K562 (cell line): Measurements from ENCODE around the gene POMT1. TPM values are rescaled to one million over a fixed set of nuclear protein-coding genes. Genes with fewer than 3 reads are reported as not detected.

Experiments used
- DDX20 ChIP-seq: fragments of 450-650 bp; IDR thresholded peaks from 2 replicates; pipeline ENCODE4 v1.6.1; 2016; ENCODE audit warnings: missing genetic modification characterization, low read depth, mild to moderate bottlenecking, missing compliant biosample characterization, moderate library complexity
- FOXJ3 ChIP-seq: sonication (generic); formaldehyde crosslinking; IDR thresholded peaks from 2 replicates; pipeline ENCODE4 v1.4.0; 2020; ENCODE audit warnings: mild to moderate bottlenecking, missing genetic modification reagents
- NELFE ChIP-seq: IDR thresholded peaks from 2 replicates; pipeline ENCODE4 v1.6.1; 2011; ENCODE audit warnings: mild to moderate bottlenecking; ENCODE audit not compliant: insufficient read depth, insufficient read length
- NONO ChIP-seq, 2 experiments: fragments of 200-400 bp in 1 of 2; fragments of 450-650 bp in 1 of 2; formaldehyde crosslinking in 1 of 2; IDR thresholded peaks; 2 replicates each; pipeline ENCODE4 v1.6.1; 2017; ENCODE audit warnings: low read depth in 2 of 2, mild to moderate bottlenecking in 2 of 2, moderate library complexity in 2 of 2, low read length in 1 of 2
- NR2C2 ChIP-seq, 2 experiments: fragments of 200-800 bp in 1 of 2; sonication (Bioruptor generic) in 1 of 2; sonication (generic) in 1 of 2; formaldehyde crosslinking in 1 of 2; IDR thresholded peaks; 2 replicates each; pipeline versions ENCODE4 v1.6.1 to v1.8.0; 2016 to 2022; ENCODE audit warnings: mild to moderate bottlenecking in 1 of 2, missing compliant biosample characterization in 1 of 2, missing genetic modification characterization in 1 of 2, missing genetic modification reagents in 1 of 2
- POLR2B ChIP-seq: fragments of 450-650 bp; IDR thresholded peaks from 2 replicates; pipeline ENCODE4 v1.6.1; 2018; ENCODE audit warnings: low read depth; ENCODE audit not compliant: partially characterized antibody
- polyA plus RNA-seq, 8 experiments: library from polyadenylated mRNA; depleted of rRNA in 4 of 8; stranded (reverse) in 5 of 8; unstranded in 3 of 8; fragments of >200 nt; fragmentation: Nextera tagmentation in 2 of 8; fragmentation: Illumina TruSeq in 1 of 8; extraction: Ambion mirVana in 2 of 8; extraction: Trizol in 1 of 8; gene quantifications; 2 replicates each; pipeline versions ENCODE4 v1.2.1 to v1.2.3, GENCODE V29; 2011 to 2014; ENCODE audit warnings: inconsistent platforms in 1 of 8, missing spikeins in 1 of 8
- total RNA-seq, 7 experiments: library from RNA; depleted of rRNA in 6 of 7; stranded (reverse); fragments of >200 nt in 6 of 7; fragmentation: Illumina TruSeq in 2 of 7; extraction: Trizol in 2 of 7; gene quantifications; 2 replicates each; pipeline versions ENCODE4 v1.2.1 to v1.2.3, GENCODE V29; 2011 to 2021; ENCODE audit warnings: low replicate concordance in 1 of 7
- TF ChIP-seq, protein P1 (sequence below): fragments of 450-650 bp; IDR thresholded peaks from 2 replicates; pipeline ENCODE4 v1.6.1; 2016; ENCODE audit warnings: mild to moderate bottlenecking
- TF ChIP-seq, protein P2 (sequence below): IDR thresholded peaks from 2 replicates; pipeline ENCODE4 v1.6.1; 2012; ENCODE audit warnings: low read depth, low read length, improper control_type of control experiment, borderline replicate concordance

The POMT1 gene
- total and polyA plus RNA-seq, 9 of the 15 experiments (the other 6 are each of a cell fraction or from before 2014, with no cell fraction given): 1.8 to 23.5 (median 14.6) TPM

DNA sequence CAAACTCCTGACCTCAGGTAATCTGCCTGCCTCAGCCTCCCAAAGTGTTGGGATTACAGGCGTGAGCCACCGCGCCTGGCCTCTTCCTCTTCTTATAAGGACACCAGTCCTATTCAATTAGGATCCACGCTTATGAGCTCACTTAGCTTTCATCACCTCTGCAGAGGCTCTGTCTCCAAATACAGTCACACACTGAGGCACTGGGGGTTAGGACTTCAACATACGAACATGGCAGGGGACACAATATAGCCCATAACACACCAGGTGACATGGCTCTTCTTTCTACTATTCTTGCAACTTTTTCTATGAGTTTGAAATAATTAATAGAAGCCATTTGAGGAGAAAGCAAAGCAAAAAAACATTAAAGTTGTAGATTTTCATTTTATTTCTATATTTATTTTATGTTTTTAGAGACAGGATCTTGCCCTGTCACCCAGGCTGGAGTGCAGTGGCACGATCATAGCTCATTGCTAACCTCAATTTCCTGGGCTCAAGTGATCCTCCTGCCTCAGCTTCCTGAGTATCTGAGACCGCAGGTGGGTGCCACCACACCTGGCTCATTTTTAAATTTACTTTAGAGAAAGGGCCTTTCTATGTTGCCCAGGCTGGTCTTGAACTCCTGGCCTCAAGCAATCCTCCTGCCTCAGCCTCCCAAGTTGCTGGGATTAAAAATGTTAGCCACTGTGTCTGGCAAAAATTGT lies 36.7 kb downstream of the POMT1 start (continued):
- TF ChIP-seq, protein P1, sequence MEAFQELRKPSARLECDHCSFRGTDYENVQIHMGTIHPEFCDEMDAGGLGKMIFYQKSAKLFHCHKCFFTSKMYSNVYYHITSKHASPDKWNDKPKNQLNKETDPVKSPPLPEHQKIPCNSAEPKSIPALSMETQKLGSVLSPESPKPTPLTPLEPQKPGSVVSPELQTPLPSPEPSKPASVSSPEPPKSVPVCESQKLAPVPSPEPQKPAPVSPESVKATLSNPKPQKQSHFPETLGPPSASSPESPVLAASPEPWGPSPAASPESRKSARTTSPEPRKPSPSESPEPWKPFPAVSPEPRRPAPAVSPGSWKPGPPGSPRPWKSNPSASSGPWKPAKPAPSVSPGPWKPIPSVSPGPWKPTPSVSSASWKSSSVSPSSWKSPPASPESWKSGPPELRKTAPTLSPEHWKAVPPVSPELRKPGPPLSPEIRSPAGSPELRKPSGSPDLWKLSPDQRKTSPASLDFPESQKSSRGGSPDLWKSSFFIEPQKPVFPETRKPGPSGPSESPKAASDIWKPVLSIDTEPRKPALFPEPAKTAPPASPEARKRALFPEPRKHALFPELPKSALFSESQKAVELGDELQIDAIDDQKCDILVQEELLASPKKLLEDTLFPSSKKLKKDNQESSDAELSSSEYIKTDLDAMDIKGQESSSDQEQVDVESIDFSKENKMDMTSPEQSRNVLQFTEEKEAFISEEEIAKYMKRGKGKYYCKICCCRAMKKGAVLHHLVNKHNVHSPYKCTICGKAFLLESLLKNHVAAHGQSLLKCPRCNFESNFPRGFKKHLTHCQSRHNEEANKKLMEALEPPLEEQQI: no peak
- TF ChIP-seq NONO (IDR thresholded peaks at IDR 0.05; ENCODE audit: low read depth in 2 of 2, low read length in 1 of 2) (no peak), DDX20 (tag) (no peak), NR2C2 (CRISPR knock-in tag; IDR thresholded peaks at IDR 0.05) (no peak), NR2C2 (tag; IDR thresholded peaks at IDR 0.05) (no peak), NELFE (no peak), POLR2B (no peak), FOXJ3 (no peak)
- TF ChIP-seq, protein P2, sequence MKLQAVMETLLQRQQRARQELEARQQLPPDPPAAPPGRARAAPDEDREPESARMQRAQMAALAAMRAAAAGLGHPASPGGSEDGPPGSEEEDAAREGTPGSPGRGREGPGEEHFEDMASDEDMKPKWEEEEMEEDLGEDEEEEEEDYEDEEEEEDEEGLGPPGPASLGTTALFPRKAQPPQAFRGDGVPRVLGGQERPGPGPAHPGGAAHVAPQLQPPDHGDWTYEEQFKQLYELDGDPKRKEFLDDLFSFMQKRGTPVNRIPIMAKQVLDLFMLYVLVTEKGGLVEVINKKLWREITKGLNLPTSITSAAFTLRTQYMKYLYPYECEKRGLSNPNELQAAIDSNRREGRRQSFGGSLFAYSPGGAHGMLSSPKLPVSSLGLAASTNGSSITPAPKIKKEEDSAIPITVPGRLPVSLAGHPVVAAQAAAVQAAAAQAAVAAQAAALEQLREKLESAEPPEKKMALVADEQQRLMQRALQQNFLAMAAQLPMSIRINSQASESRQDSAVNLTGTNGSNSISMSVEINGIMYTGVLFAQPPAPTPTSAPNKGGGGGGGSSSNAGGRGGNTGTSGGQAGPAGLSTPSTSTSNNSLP: no peak
- TF ChIP-seq, all 486 proteins: peak for 0
